ENCODE data around the gene BTBD6. TPM values are rescaled to one million over a fixed set of nuclear protein-coding genes. Genes with fewer than 3 reads are reported as not detected.
"Not testable (repeated sequence)": the region's sequence is repeated elsewhere in the genome, so short reads cannot be mapped to it uniquely, and the experiment has no call there.

Gene BTBD6
- total and polyA plus RNA-seq, 5 donors from 2014 or later, result 4.6 to 39.4 (median 12.8) TPM

- DNase-seq; H3K36me3 Mint-ChIP-seq; H3K4me3 Mint-ChIP-seq; H3K4me1 ChIP-seq (ENCODE audit: control insufficient read depth, insufficient read depth, low read length, poor library complexity, severe bottlenecking); H3K9me3 Mint-ChIP-seq; H3K4me3 ChIP-seq (ENCODE audit: low read depth, low read length); H3K9me3 ChIP-seq (ENCODE audit: control insufficient read depth in 2 of 2, low read length in 2 of 2); H3K27ac Mint-ChIP-seq; H3K27ac ChIP-seq (ENCODE audit: insufficient read depth, low read length, poor library complexity, severe bottlenecking); ATAC-seq (ENCODE audit: low read depth in 2 of 2); H3K27me3 Mint-ChIP-seq; H3K36me3 ChIP-seq (ENCODE audit: control insufficient read depth, insufficient read depth, low read length); H3K27me3 ChIP-seq (ENCODE audit: control insufficient read depth, insufficient read depth, low read length): not testable (repeated sequence)
- H3K4me1 Mint-ChIP-seq, result peaks cover 9 to 18% (median 13%) of the 10 kb centered on the region in 4 donors
Measured at GRCh38 chr14:105277448-105277847, 29.1 kb downstream of the BTBD6 start.

GRCh38 chr14:105279642-105280361 lies 31.5 kb downstream of the BTBD6 start:
- Mint-ChIP-seq H3K27ac (no peak overlapping the region), H3K27me3 (no peaks in the 10 kb centered on the region), H3K4me1 (peaks cover 9 to 27% (median 16%) of the 10 kb centered on the region in 4 donors), H3K9me3 (no peaks in the 10 kb centered on the region), H3K4me3 (no peak overlapping the region), H3K36me3 (peaks cover 7% of the 10 kb centered on the region)
- H3K4me3 ChIP-seq (ENCODE audit: low read depth, low read length), result no peak overlapping the region
- peaks cover 1% of the 10 kb centered on the region for H3K36me3 ChIP-seq (ENCODE audit: control insufficient read depth, insufficient read depth, low read length)
- H3K27me3 ChIP-seq (ENCODE audit: control insufficient read depth, insufficient read depth, low read length), result no peaks in the 10 kb centered on the region
- peaks cover 3% of the 10 kb centered on the region for H3K4me1 ChIP-seq (ENCODE audit: control insufficient read depth, insufficient read depth, low read length, poor library complexity, severe bottlenecking)
- ATAC-seq (ENCODE audit: low read depth in 2 of 2) (no peak), DNase-seq (no peak)
- no peak overlapping the region for H3K27ac ChIP-seq (ENCODE audit: insufficient read depth, low read length, poor library complexity, severe bottlenecking)
- no peaks in the 10 kb centered on the region for H3K9me3 ChIP-seq (ENCODE audit: control insufficient read depth in 2 of 2, low read length in 2 of 2)

GRCh38 chr14:105280525-105280924 lies 32.2 kb downstream of the BTBD6 start:
- no peaks in the 10 kb centered on the region for H3K27me3 Mint-ChIP-seq
- peaks cover 3% of the 10 kb centered on the region for H3K4me1 ChIP-seq (ENCODE audit: control insufficient read depth, insufficient read depth, low read length, poor library complexity, severe bottlenecking)
- peaks cover 13% of the 10 kb centered on the region for H3K36me3 Mint-ChIP-seq
- no peak for ATAC-seq (ENCODE audit: low read depth in 2 of 2)
- H3K4me3 ChIP-seq (ENCODE audit: low read depth, low read length), result no peak overlapping the region
- H3K4me1 Mint-ChIP-seq, result peaks cover 9 to 29% (median 17%) of the 10 kb centered on the region in 4 donors
- no peak overlapping the region for H3K27ac Mint-ChIP-seq
- DNase-seq, result no peak
- H3K9me3 ChIP-seq (ENCODE audit: control insufficient read depth in 2 of 2, low read length in 2 of 2), result no peaks in the 10 kb centered on the region
- H3K9me3 Mint-ChIP-seq, result no peaks in the 10 kb centered on the region
- no peak overlapping the region for H3K27ac ChIP-seq (ENCODE audit: insufficient read depth, low read length, poor library complexity, severe bottlenecking)
- peaks cover 5% of the 10 kb centered on the region for H3K36me3 ChIP-seq (ENCODE audit: control insufficient read depth, insufficient read depth, low read length)
- H3K27me3 ChIP-seq (ENCODE audit: control insufficient read depth, insufficient read depth, low read length), result no peaks in the 10 kb centered on the region
- H3K4me3 Mint-ChIP-seq, result no peak overlapping the region

- Histone ChIP-seq H3K9me3 (ENCODE audit: control insufficient read depth in 2 of 2, low read length in 2 of 2) (no peaks in the 10 kb centered on the region), H3K4me1 (ENCODE audit: control insufficient read depth, insufficient read depth, low read length, poor library complexity, severe bottlenecking) (peaks cover 3% of the 10 kb centered on the region), H3K36me3 (ENCODE audit: control insufficient read depth, insufficient read depth, low read length) (peaks cover 5% of the 10 kb centered on the region), H3K27me3 (ENCODE audit: control insufficient read depth, insufficient read depth, low read length) (no peaks in the 10 kb centered on the region), H3K27ac (ENCODE audit: insufficient read depth, low read length, poor library complexity, severe bottlenecking) (no peak overlapping the region), H3K4me3 (ENCODE audit: low read depth, low read length) (no peak overlapping the region)
- peaks cover 17% of the 10 kb centered on the region for H3K36me3 Mint-ChIP-seq
- H3K9me3 Mint-ChIP-seq, result no peaks in the 10 kb centered on the region
- H3K4me1 Mint-ChIP-seq, result peaks cover 9 to 29% (median 17%) of the 10 kb centered on the region in 4 donors
- H3K27me3 Mint-ChIP-seq, result no peaks in the 10 kb centered on the region
- peak in 2 of 3 donors; percentile 25 to 58 for DNase-seq
- no peak for ATAC-seq (ENCODE audit: low read depth in 2 of 2)
- H3K4me3 Mint-ChIP-seq, result peak overlapping the region in 1 of 4 donors; percentile 4
- peak overlapping the region; percentile 45 to 68 (median 68) for H3K27ac Mint-ChIP-seq
Measured at GRCh38 chr14:105281371-105282097, 33.2 kb downstream of the BTBD6 start.

- H3K9me3 Mint-ChIP-seq, result no peaks in the 10 kb centered on the region
- H3K4me3 Mint-ChIP-seq, result peak overlapping the region in 2 of 4 donors; percentile 4 to 51
- H3K4me1 Mint-ChIP-seq, result peaks cover 9 to 30% (median 17%) of the 10 kb centered on the region in 4 donors
- H3K36me3 Mint-ChIP-seq, result peaks cover 17% of the 10 kb centered on the region
- H3K4me1 ChIP-seq (ENCODE audit: control insufficient read depth, insufficient read depth, low read length, poor library complexity, severe bottlenecking), result peaks cover 3% of the 10 kb centered on the region
- H3K27ac Mint-ChIP-seq, result peak overlapping the region; percentile 45 to 68 (median 68)
- H3K36me3 ChIP-seq (ENCODE audit: control insufficient read depth, insufficient read depth, low read length), result peaks cover 5% of the 10 kb centered on the region
- no peak overlapping the region for H3K27ac ChIP-seq (ENCODE audit: insufficient read depth, low read length, poor library complexity, severe bottlenecking)
- no peaks in the 10 kb centered on the region for H3K27me3 Mint-ChIP-seq
- H3K4me3 ChIP-seq (ENCODE audit: low read depth, low read length), result no peak overlapping the region
- H3K27me3 ChIP-seq (ENCODE audit: control insufficient read depth, insufficient read depth, low read length), result no peaks in the 10 kb centered on the region
- no peak for ATAC-seq (ENCODE audit: low read depth in 2 of 2)
- H3K9me3 ChIP-seq (ENCODE audit: control insufficient read depth in 2 of 2, low read length in 2 of 2), result no peaks in the 10 kb centered on the region
- DNase-seq, result no peak
Measured at GRCh38 chr14:105282098-105282725, 33.9 kb downstream of the BTBD6 start.

GRCh38 chr14:105283028-105283427 lies 34.7 kb downstream of the BTBD6 start:
- Mint-ChIP-seq H3K4me1 (peaks cover 9 to 35% (median 17%) of the 10 kb centered on the region in 4 donors), H3K27me3 (no peaks in the 10 kb centered on the region), H3K27ac (no peak overlapping the region), H3K9me3 (no peaks in the 10 kb centered on the region), H3K36me3 (peaks cover 17% of the 10 kb centered on the region), H3K4me3 (peak overlapping the region in 1 of 4 donors; percentile 24)
- Histone ChIP-seq H3K4me1 (ENCODE audit: control insufficient read depth, insufficient read depth, low read length, poor library complexity, severe bottlenecking) (peaks cover 3% of the 10 kb centered on the region), H3K27me3 (ENCODE audit: control insufficient read depth, insufficient read depth, low read length) (no peaks in the 10 kb centered on the region), H3K27ac (ENCODE audit: insufficient read depth, low read length, poor library complexity, severe bottlenecking) (no peak overlapping the region), H3K36me3 (ENCODE audit: control insufficient read depth, insufficient read depth, low read length) (peaks cover 5% of the 10 kb centered on the region), H3K4me3 (ENCODE audit: low read depth, low read length) (no peak overlapping the region), H3K9me3 (ENCODE audit: control insufficient read depth in 2 of 2, low read length in 2 of 2) (no peaks in the 10 kb centered on the region)
- DNase-seq (no peak), ATAC-seq (ENCODE audit: low read depth in 2 of 2) (no peak)

- peak in 1 of 3 donors; percentile 45 for DNase-seq
- Mint-ChIP-seq H3K4me3 (no peak overlapping the region), H3K9me3 (no peaks in the 10 kb centered on the region), H3K4me1 (peaks cover 9 to 32% (median 17%) of the 10 kb centered on the region in 4 donors), H3K36me3 (peaks cover 17% of the 10 kb centered on the region), H3K27me3 (peaks cover 1% of the 10 kb centered on the region), H3K27ac (no peak overlapping the region)
- no peak overlapping the region for H3K4me3 ChIP-seq (ENCODE audit: low read depth, low read length)
- H3K27me3 ChIP-seq (ENCODE audit: control insufficient read depth, insufficient read depth, low read length), result no peaks in the 10 kb centered on the region
- peaks cover 5% of the 10 kb centered on the region for H3K36me3 ChIP-seq (ENCODE audit: control insufficient read depth, insufficient read depth, low read length)
- peaks cover 3% of the 10 kb centered on the region for H3K4me1 ChIP-seq (ENCODE audit: control insufficient read depth, insufficient read depth, low read length, poor library complexity, severe bottlenecking)
- ATAC-seq (ENCODE audit: low read depth in 2 of 2), result no peak
- no peak overlapping the region for H3K27ac ChIP-seq (ENCODE audit: insufficient read depth, low read length, poor library complexity, severe bottlenecking)
- H3K9me3 ChIP-seq (ENCODE audit: control insufficient read depth in 2 of 2, low read length in 2 of 2), result no peaks in the 10 kb centered on the region
Measured at GRCh38 chr14:105283899-105284298, 35.6 kb downstream of the BTBD6 start.

Data from CD4-positive, CD25-positive, alpha-beta regulatory T cell (primary cell).